GM12878 (cell line): Measurements from ENCODE around the gene SRRM5. TPM values are rescaled to one million over a fixed set of nuclear protein-coding genes. Genes with fewer than 3 reads are reported as not detected.

Source experiments
- ATF3 ChIP-seq: IDR thresholded peaks from 2 replicates; pipeline ENCODE4 v1.6.1; 2011; ENCODE audit warnings: low read depth, mild to moderate bottlenecking, low read length, moderate library complexity, borderline replicate concordance; ENCODE audit errors: extremely low read depth
- BCLAF1 ChIP-seq: fragments of 450-650 bp; IDR thresholded peaks from 2 replicates; pipeline ENCODE4 v1.6.1; 2017; ENCODE audit warnings: antibody characterized with exemption, mild to moderate bottlenecking, moderate library complexity
- BMI1 ChIP-seq: fragments of 450-650 bp; IDR thresholded peaks from 2 replicates; pipeline ENCODE4 v1.6.1; 2016; ENCODE audit warnings: mild to moderate bottlenecking, moderate library complexity, borderline replicate concordance
- GABPA ChIP-seq: IDR thresholded peaks from 2 replicates; pipeline ENCODE4 v1.6.1; 2014; ENCODE audit warnings: antibody characterized with exemption, low read depth, mild to moderate bottlenecking, inconsistent platforms
- KDM1A ChIP-seq: fragments of 200-600 bp; sonication (generic); IDR thresholded peaks from 2 replicates; pipeline ENCODE4 v1.6.1; 2016; ENCODE audit warnings: borderline replicate concordance
- MXI1 ChIP-seq: fragments of 150-350 bp; IDR thresholded peaks from 2 replicates; pipeline ENCODE4 v1.6.1; 2011; ENCODE audit warnings: low read depth, mild to moderate bottlenecking, inconsistent platforms, low read length, improper control_type of control experiment
- POU2F2 ChIP-seq: IDR thresholded peaks from 3 replicates; pipeline ENCODE4 v1.6.1; 2011; ENCODE audit warnings: low read depth, mild to moderate bottlenecking, low read length, borderline replicate concordance
- STAT1 ChIP-seq: fragments of 450-650 bp; conservative IDR thresholded peaks from 2 replicates; pipeline ENCODE4 v1.6.1; 2014; ENCODE audit warnings: antibody characterized with exemption, mild to moderate bottlenecking
- ZNF622 ChIP-seq: fragments of 450-650 bp; IDR thresholded peaks from 2 replicates; pipeline ENCODE4 v1.6.1; 2017; ENCODE audit warnings: mild to moderate bottlenecking, inconsistent platforms
- ZNF687 ChIP-seq: fragments of 450-650 bp; IDR thresholded peaks from 2 replicates; pipeline ENCODE4 v1.6.1; 2017; ENCODE audit warnings: mild to moderate bottlenecking, moderate library complexity
- polyA plus RNA-seq, 11 experiments: library from polyadenylated mRNA; depleted of rRNA in 4 of 11; unstranded in 6 of 11; stranded (reverse) in 5 of 11; fragments of >200 nt; fragmentation: Nextera tagmentation in 4 of 11; fragmentation: Illumina TruSeq in 1 of 11; extraction: Ambion mirVana in 4 of 11; extraction: Trizol in 1 of 11; gene quantifications; 1 replicate in 1 of 11; 2 replicates in 10 of 11; pipeline versions ENCODE4 v1.2.1 to v1.2.3, GENCODE V29; 2011 to 2016; ENCODE audit warnings: inconsistent platforms in 2 of 11, missing spikeins in 2 of 11, low read depth in 1 of 11
- total RNA-seq, 4 experiments: library from RNA; depleted of rRNA in 3 of 4; stranded (reverse); fragments of >200 nt in 3 of 4; fragmentation: Illumina TruSeq in 1 of 4; extraction: Trizol in 1 of 4; gene quantifications; 2 replicates each; pipeline versions ENCODE4 v1.2.1 to v1.2.3, GENCODE V29; 2013 to 2021
- TF ChIP-seq, protein P1 (sequence below): IDR thresholded peaks from 2 replicates; pipeline ENCODE4 v1.6.1; 2012; ENCODE audit warnings: mild to moderate bottlenecking, low read depth, low read length
- TF ChIP-seq, protein P2 (sequence below): IDR thresholded peaks from 2 replicates; pipeline ENCODE4 v1.6.1; 2011; ENCODE audit warnings: borderline replicate concordance, low read depth, mild to moderate bottlenecking, moderate library complexity, low read length; ENCODE audit not compliant: insufficient read depth, poor library complexity, severe bottlenecking

The SRRM5 gene
- total and polyA plus RNA-seq, 10 of the 15 experiments (the other 5 are each of a cell fraction or from before 2014, with no cell fraction given) = 0.06 to 0.38 (median 0.24) TPM; not detected in 2

DNA sequence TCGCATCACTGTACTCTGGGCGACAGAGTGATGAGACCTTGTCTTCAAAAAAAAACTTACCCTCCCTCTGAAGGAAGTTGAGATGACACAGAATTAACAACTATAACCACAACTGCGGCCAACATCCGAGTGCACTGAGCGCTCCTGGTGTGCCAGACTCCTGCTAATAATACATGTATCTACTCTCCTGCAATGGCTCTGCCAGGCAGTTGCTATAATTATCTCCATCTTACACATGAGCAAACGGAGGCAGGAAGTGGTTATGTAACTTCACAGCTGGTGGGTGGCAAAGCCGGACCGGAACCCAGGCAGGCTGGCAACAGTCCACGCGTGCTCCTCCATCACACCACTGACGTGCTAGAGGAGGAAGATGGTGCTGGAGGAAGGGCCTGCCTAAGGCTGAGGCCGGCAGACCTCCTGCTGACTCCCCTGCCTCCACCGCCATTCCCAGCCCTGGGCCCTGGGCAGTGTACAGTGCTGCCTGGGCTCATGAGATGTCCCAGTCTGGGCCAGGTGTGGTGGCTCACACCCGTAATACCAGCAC lies 49.1 kb upstream of the SRRM5 start (continued):
- TF ChIP-seq, protein P1, sequence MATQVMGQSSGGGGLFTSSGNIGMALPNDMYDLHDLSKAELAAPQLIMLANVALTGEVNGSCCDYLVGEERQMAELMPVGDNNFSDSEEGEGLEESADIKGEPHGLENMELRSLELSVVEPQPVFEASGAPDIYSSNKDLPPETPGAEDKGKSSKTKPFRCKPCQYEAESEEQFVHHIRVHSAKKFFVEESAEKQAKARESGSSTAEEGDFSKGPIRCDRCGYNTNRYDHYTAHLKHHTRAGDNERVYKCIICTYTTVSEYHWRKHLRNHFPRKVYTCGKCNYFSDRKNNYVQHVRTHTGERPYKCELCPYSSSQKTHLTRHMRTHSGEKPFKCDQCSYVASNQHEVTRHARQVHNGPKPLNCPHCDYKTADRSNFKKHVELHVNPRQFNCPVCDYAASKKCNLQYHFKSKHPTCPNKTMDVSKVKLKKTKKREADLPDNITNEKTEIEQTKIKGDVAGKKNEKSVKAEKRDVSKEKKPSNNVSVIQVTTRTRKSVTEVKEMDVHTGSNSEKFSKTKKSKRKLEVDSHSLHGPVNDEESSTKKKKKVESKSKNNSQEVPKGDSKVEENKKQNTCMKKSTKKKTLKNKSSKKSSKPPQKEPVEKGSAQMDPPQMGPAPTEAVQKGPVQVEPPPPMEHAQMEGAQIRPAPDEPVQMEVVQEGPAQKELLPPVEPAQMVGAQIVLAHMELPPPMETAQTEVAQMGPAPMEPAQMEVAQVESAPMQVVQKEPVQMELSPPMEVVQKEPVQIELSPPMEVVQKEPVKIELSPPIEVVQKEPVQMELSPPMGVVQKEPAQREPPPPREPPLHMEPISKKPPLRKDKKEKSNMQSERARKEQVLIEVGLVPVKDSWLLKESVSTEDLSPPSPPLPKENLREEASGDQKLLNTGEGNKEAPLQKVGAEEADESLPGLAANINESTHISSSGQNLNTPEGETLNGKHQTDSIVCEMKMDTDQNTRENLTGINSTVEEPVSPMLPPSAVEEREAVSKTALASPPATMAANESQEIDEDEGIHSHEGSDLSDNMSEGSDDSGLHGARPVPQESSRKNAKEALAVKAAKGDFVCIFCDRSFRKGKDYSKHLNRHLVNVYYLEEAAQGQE = no peak
- TF ChIP-seq ZNF622 (no peak), POU2F2 (no peak), KDM1A (no peak), BMI1 (no peak), ATF3 (no peak), MXI1 (no peak), ZNF687 (peak; percentile 92), STAT1 (no peak), GABPA (0 out of 2 replicates have a peak, but pooled peaks have one; percentile 14), BCLAF1 (no peak)
- TF ChIP-seq, protein P2, sequence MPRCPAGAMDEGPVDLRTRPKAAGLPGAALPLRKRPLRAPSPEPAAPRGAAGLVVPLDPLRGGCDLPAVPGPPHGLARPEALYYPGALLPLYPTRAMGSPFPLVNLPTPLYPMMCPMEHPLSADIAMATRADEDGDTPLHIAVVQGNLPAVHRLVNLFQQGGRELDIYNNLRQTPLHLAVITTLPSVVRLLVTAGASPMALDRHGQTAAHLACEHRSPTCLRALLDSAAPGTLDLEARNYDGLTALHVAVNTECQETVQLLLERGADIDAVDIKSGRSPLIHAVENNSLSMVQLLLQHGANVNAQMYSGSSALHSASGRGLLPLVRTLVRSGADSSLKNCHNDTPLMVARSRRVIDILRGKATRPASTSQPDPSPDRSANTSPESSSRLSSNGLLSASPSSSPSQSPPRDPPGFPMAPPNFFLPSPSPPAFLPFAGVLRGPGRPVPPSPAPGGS = no peak
